Measurements from ENCODE around the gene IL31RA. TPM values are rescaled to one million over a fixed set of nuclear protein-coding genes. Genes with fewer than 3 reads are reported as not detected.
"Not testable (repeated sequence)": the region's sequence is repeated elsewhere in the genome, so short reads cannot be mapped to it uniquely, and the experiment has no call there.

The IL31RA gene
- total RNA-seq (2014; rRNA removed; shearing (Covaris generic)): 9.5 and 12.4 TPM in 2 replicates

- DNase-seq (ENCODE audit: low read depth): peak; percentile 90
Measured at GRCh38 chr5:55850839-55851674, at the start of gene IL31RA. Gene IL31RA (plus strand): TSS chr5:55851357. CDS start chr5:55851571, 214 bp downstream.

GRCh38 chr5:55808814-55809213 is 42.3 kb upstream of the IL31RA start:
- DNase-seq (ENCODE audit: low read depth): not testable (repeated sequence)

- DNase-seq (ENCODE audit: low read depth): not testable (repeated sequence)
Measured at GRCh38 chr5:55815939-55816338, 35.2 kb upstream of the IL31RA start.

- DNase-seq (ENCODE audit: low read depth): peak; percentile 64
Measured at GRCh38 chr5:55816342-55816741, 34.8 kb upstream of the IL31RA start.

- no peak for DNase-seq (ENCODE audit: low read depth)
Measured at GRCh38 chr5:55817030-55817429, 34.1 kb upstream of the IL31RA start.

GRCh38 chr5:55820488-55820887 is 30.7 kb upstream of the IL31RA start:
- no peak for DNase-seq (ENCODE audit: low read depth)

- peak; percentile 7 for DNase-seq (ENCODE audit: low read depth)
Measured at GRCh38 chr5:55821731-55822512, 29.2 kb upstream of the IL31RA start.

GRCh38 chr5:55823151-55823796 is 27.9 kb upstream of the IL31RA start:
- no peak for DNase-seq (ENCODE audit: low read depth)

GRCh38 chr5:55829956-55830355 is 21.2 kb upstream of the IL31RA start:
- no peak for DNase-seq (ENCODE audit: low read depth)

- DNase-seq (ENCODE audit: low read depth): no peak
Measured at GRCh38 chr5:55832446-55832845, 18.7 kb upstream of the IL31RA start.

GRCh38 chr5:55836191-55836590 is 15.0 kb upstream of the IL31RA start:
- no peak for DNase-seq (ENCODE audit: low read depth)

GRCh38 chr5:55841976-55842375 is 9.2 kb upstream of the IL31RA start:
- no peak for DNase-seq (ENCODE audit: low read depth)

GRCh38 chr5:55847837-55848236 is 3.3 kb upstream of the IL31RA start:
- no peak for DNase-seq (ENCODE audit: low read depth)

- no peak for DNase-seq (ENCODE audit: low read depth)
Measured at GRCh38 chr5:55848783-55849182, 2.4 kb upstream of the IL31RA start.

- DNase-seq (ENCODE audit: low read depth): no peak
Measured at GRCh38 chr5:55851675-55851979, 470 bp downstream of the IL31RA start.

GRCh38 chr5:55852503-55852902 is 1.3 kb downstream of the IL31RA start:
- no peak for DNase-seq (ENCODE audit: low read depth)

- DNase-seq (ENCODE audit: low read depth): peak; percentile 27
Measured at GRCh38 chr5:55853041-55853670, 2.0 kb downstream of the IL31RA start.

GRCh38 chr5:55853818-55854217 is 2.7 kb downstream of the IL31RA start:
- DNase-seq (ENCODE audit: low read depth): peak; percentile 46

GRCh38 chr5:55855509-55855908 is 4.4 kb downstream of the IL31RA start:
- DNase-seq (ENCODE audit: low read depth): peak; percentile 77

GRCh38 chr5:55856516-55857246 is 5.5 kb downstream of the IL31RA start:
- DNase-seq (ENCODE audit: low read depth): no peak

- DNase-seq (ENCODE audit: low read depth): no peak
Measured at GRCh38 chr5:55857247-55857640, 6.1 kb downstream of the IL31RA start.

All from Daoy (cell line).